Esophagus squamous epithelium (tissue), 5 donors: ENCODE data around the gene ASAH2. TPM values are rescaled to one million over a fixed set of nuclear protein-coding genes. Genes with fewer than 3 reads are reported as not detected.

ENCODE experiments used
- DNase-seq: peaks from one replicate; lab custom pipeline; 2025; lab: John Stamatoyannopoulos, UW
- H3K27ac ChIP-seq, 4 donors: fragments of 200-600 bp; sonication (generic); one replicate each; pipeline ENCODE4 v1.5.1; 2016 to 2019; ENCODE audit warnings: mild to moderate bottlenecking in 1 of 4
- H3K27me3 ChIP-seq, 4 donors: fragments of 200-600 bp; sonication (generic); 1 replicate in 3 of 4; 2 replicates in 1 of 4; pipeline versions ENCODE4 v1.5.1 to v1.6.0; 2017 to 2021; ENCODE audit warnings: antibody characterized with exemption in 1 of 4
- H3K36me3 ChIP-seq, 3 donors: fragments of 200-600 bp; sonication (generic); one replicate each; pipeline ENCODE4 v1.5.1; 2016 to 2019
- H3K4me1 ChIP-seq, 3 donors: fragments of 200-600 bp; sonication (generic); one replicate each; pipeline ENCODE4 v1.5.1; 2017 to 2019
- H3K4me3 ChIP-seq, 4 donors: fragments of 200-600 bp; sonication (generic); 1 replicate in 3 of 4; 2 replicates in 1 of 4; pipeline ENCODE4 v1.5.1; 2016 to 2019; ENCODE audit warnings: mild to moderate bottlenecking in 2 of 4, moderate library complexity in 1 of 4
- H3K9me3 ChIP-seq, 3 donors: fragments of 200-600 bp; sonication (generic); one replicate each; pipeline ENCODE4 v1.5.1; 2016 to 2019
- CTCF ChIP-seq, 6 experiments: fragments of 450-650 bp in 4 of 6; fragments of 200-600 bp in 2 of 6; sonication (generic) in 2 of 6; IDR thresholded peaks; one replicate each; pipeline ENCODE4 v1.5.1; 2016 to 2019; ENCODE audit warnings: antibody characterized with exemption in 6 of 6, mild to moderate bottlenecking in 4 of 6, moderate library complexity in 4 of 6
- POLR2A ChIP-seq, 4 donors: fragments of 450-650 bp; IDR thresholded peaks; one replicate each; pipeline ENCODE4 v1.6.1; 2017; ENCODE audit warnings: antibody characterized with exemption in 4 of 4, mild to moderate bottlenecking in 4 of 4, moderate library complexity in 3 of 4
- WGBS, 2 donors: methylation state at CpG; one replicate each; pipeline ENCODE4 v1.1.5; 2018; 5-methylcytosine and 5-hydroxymethylcytosine counted together
- intact Hi-C: fragments of 100-400 bp; cut with DNase I; formaldehyde crosslinking; loops from one replicate; pipeline ENCODE4 v1.15.0; 2022
- total RNA-seq, 4 donors: library from RNA; depleted of rRNA; stranded (reverse); fragments of >200 nt; gene quantifications; one replicate each; pipeline ENCODE4 v1.1.0, GENCODE V29; 2016
- donor health status: DM: yes; HTN: yes; CAD: no.

ASAH2 gene
- total RNA-seq, 4 donors from 2014 or later: 0.32 to 5.9 (median 0.54) TPM

GRCh38 chr10:50291261-50291850 is 40.0 kb upstream of the ASAH2 start:
- Histone ChIP-seq H3K27me3 (no peaks in the 10 kb centered on the region), H3K4me1 (peaks cover 0 to 11% (median 9%) of the 10 kb centered on the region in 3 donors), H3K9me3 (no peaks in the 10 kb centered on the region), H3K4me3 (no peak overlapping the region), H3K36me3 (no peaks in the 10 kb centered on the region), H3K27ac (no peak overlapping the region)
- TF ChIP-seq POLR2A (IDR thresholded peaks at IDR 0.05) (no peak), CTCF (IDR thresholded peaks at IDR 0.05) (peak in 4 of 6 experiments; percentile 20 to 32 (median 29))
- no peak for DNase-seq
- 42 to 55% methylated on average over 1 of the region's 1 CpG for WGBS, 2 donors
- intact Hi-C loops: no loop called here

GRCh38 chr10:50289196-50289595 is 37.9 kb upstream of the ASAH2 start:
- Histone ChIP-seq H3K4me3 (no peak overlapping the region), H3K9me3 (no peaks in the 10 kb centered on the region), H3K4me1 (peaks cover 0 to 15% (median 14%) of the 10 kb centered on the region in 3 donors), H3K27me3 (no peaks in the 10 kb centered on the region), H3K27ac (no peak overlapping the region), H3K36me3 (no peaks in the 10 kb centered on the region)
- 86 to 97% methylated on average over 6 of the region's 6 CpGs for WGBS, 2 donors
- intact Hi-C loops: no loop called here
- DNase-seq: no peak
- TF ChIP-seq CTCF (IDR thresholded peaks at IDR 0.05) (no peak), POLR2A (IDR thresholded peaks at IDR 0.05) (no peak)

DNA sequence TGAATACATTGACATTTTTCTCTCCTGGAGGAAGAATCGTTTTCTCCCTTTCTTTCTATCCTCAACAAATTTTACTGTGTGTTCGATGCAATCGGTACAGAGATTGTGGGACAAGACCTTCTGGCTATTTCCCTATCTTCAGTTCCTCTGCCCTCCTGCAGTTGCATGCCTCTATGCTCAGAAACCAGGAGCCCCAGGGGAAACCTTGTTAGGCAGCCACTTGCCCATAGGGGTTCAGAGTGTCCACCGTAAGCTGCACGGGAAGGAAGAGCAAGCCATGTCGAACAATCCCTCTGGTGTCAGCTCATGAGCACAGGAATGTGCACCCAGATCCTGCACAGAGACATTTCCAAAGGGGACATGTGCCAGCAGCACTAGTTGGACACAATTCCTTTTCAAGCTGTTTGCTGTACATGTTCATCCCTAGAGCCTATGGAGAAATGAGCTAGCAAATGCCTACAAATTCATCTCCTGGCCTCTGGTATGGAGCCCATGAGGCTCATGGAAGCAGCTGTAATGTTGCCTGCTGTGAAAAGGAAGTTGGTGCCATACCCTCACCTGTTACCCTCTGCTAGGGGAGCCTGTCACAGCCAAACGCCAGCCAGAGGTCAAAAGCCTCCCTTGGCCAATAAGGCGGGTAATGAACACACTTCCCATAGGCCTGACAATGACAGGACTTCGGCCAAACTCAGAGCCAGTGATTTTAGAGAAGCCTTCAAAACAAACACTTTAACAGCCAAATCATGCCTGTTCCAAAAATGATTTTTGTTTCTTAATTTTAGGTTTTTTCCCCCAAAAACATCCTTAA is 35.9 kb upstream of the ASAH2 start:
- DNase-seq: no peak
- no peaks in the 10 kb centered on the region for H3K36me3 ChIP-seq
- no peak overlapping the region for H3K4me3 ChIP-seq
- TF ChIP-seq POLR2A (IDR thresholded peaks at IDR 0.05) (no peak), CTCF (IDR thresholded peaks at IDR 0.05) (no peak)
- 53 to 67% methylated on average over 5 to 9 of the region's 9 CpGs for WGBS, 2 donors
- H3K27me3 ChIP-seq: no peaks in the 10 kb centered on the region
- no peak overlapping the region for H3K27ac ChIP-seq
- intact Hi-C loops: no loop called here
- no peaks in the 10 kb centered on the region for H3K9me3 ChIP-seq
- peaks cover 0 to 15% (median 14%) of the 10 kb centered on the region in 3 donors for H3K4me1 ChIP-seq

DNA sequence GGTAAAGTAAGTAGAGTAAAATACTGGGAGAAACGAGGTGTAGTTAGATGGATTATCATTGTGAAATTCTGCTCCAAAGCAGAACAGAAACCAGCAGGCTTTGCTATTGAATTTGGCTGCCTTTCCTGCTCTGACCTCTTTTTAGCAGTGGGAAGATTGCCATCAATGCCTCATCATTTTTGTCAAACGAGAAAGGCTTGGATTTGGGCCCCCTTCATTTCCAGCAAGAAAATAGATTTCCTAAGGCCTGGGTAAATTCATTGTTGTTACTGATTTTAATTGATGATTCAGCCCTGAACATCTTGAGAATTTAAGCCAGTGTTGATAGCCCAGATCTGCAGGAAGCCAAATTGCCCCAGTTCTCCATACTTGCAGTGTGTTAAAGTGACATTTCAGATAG is 35.2 kb upstream of the ASAH2 start:
- DNase-seq: no peak
- WGBS, 2 donors: 6 to 13% methylated on average over 2 of the region's 2 CpGs
- H3K9me3 ChIP-seq: no peaks in the 10 kb centered on the region
- TF ChIP-seq CTCF (IDR thresholded peaks at IDR 0.05) (no peak), POLR2A (IDR thresholded peaks at IDR 0.05) (no peak)
- no peaks in the 10 kb centered on the region for H3K36me3 ChIP-seq
- H3K27me3 ChIP-seq: no peaks in the 10 kb centered on the region
- peaks cover 0 to 15% (median 14%) of the 10 kb centered on the region in 3 donors for H3K4me1 ChIP-seq
- intact Hi-C loops: no loop called here
- H3K4me3 ChIP-seq: no peak overlapping the region
- no peak overlapping the region for H3K27ac ChIP-seq

DNA sequence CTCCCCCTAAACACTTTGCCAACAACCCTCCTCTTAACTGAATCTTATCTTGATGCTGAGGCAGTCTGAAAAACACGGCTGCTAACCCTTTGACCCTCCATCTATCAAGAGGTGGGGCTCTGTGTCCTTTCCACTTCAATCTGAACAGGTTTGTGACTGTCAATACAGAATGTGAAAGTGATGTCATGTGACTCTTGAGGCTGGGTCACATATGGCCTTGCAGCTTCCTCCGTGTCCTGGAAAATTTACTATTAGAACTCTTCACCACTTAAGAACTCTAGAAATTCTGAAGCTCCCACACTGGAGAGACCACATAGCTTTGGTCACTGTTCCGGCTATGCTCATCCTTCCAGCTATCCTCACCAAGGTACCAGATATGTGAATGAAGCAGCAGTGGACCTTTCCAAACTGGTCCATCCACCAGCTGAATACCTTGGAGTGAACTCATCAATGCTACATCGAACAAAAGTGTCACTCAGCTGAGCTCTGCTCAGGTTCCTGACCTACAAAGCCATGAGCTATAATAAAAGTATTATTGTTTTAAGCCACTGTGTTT is 30.7 kb upstream of the ASAH2 start:
- no peak overlapping the region for H3K27ac ChIP-seq
- H3K27me3 ChIP-seq: no peaks in the 10 kb centered on the region
- H3K4me3 ChIP-seq: no peak overlapping the region
- intact Hi-C loops: no loop called here
- H3K9me3 ChIP-seq: no peaks in the 10 kb centered on the region
- no peaks in the 10 kb centered on the region for H3K36me3 ChIP-seq
- H3K4me1 ChIP-seq: peaks cover 0 to 11% (median 10%) of the 10 kb centered on the region in 3 donors
- DNase-seq: no peak
- 73 to 81% methylated on average over 4 of the region's 4 CpGs for whole genome bisulfite sequencing, 2 donors
- TF ChIP-seq CTCF (IDR thresholded peaks at IDR 0.05) (no peak), POLR2A (IDR thresholded peaks at IDR 0.05) (no peak)
